ENCODE measurements around the gene SIGLEC10. TPM values are rescaled to one million over a fixed set of nuclear protein-coding genes. Genes with fewer than 3 reads are reported as not detected.
"Not testable (repeated sequence)": the region's sequence is repeated elsewhere in the genome, so short reads cannot be mapped to it uniquely, and the experiment has no call there.

SIGLEC10 gene
- total RNA-seq, 1 donor from 2014 or later, result not detected

GRCh38 chr19:51398096-51398704 lies 19.2 kb downstream of the SIGLEC10 start:
- Mint-ChIP-seq H3K27ac (no peak overlapping the region), H3K4me3 (ENCODE audit: low read depth) (no peak overlapping the region), H3K4me1 (ENCODE audit: low read depth) (peaks cover 6% of the 10 kb centered on the region), H3K36me3 (ENCODE audit: insufficient read depth) (peaks cover 8% of the 10 kb centered on the region), H3K27me3 (no peaks in the 10 kb centered on the region), H3K9me3 (ENCODE audit: low read depth) (peaks cover 13% of the 10 kb centered on the region)
- no peak for DNase-seq (ENCODE audit: low spot score, unreplicated experiment)
- TF ChIP-seq CTCF (IDR thresholded peaks at IDR 0.05; ENCODE audit: unreplicated experiment), result peak; percentile 59

GRCh38 chr19:51397453-51397852 lies 20.0 kb downstream of the SIGLEC10 start:
- not testable (repeated sequence) for H3K36me3 Mint-ChIP-seq (ENCODE audit: insufficient read depth); H3K27me3 Mint-ChIP-seq; H3K9me3 Mint-ChIP-seq (ENCODE audit: low read depth); H3K4me1 Mint-ChIP-seq (ENCODE audit: low read depth); H3K27ac Mint-ChIP-seq; DNase-seq (ENCODE audit: low spot score, unreplicated experiment); H3K4me3 Mint-ChIP-seq (ENCODE audit: low read depth)

GRCh38 chr19:51396175-51396574 lies 21.3 kb downstream of the SIGLEC10 start:
- TF ChIP-seq CTCF (IDR thresholded peaks at IDR 0.05; ENCODE audit: unreplicated experiment), result no peak
- peak overlapping the region; percentile 33 for H3K4me3 Mint-ChIP-seq (ENCODE audit: low read depth)

GRCh38 chr19:51394050-51394836 lies 23.2 kb downstream of the SIGLEC10 start:
- H3K27me3 Mint-ChIP-seq, result no peaks in the 10 kb centered on the region
- peak; percentile 83 for DNase-seq (ENCODE audit: low spot score, unreplicated experiment)

More at GRCh38 chr19:51396175-51396574, 21.3 kb downstream of the SIGLEC10 start:
- no peak for DNase-seq (ENCODE audit: low spot score, unreplicated experiment)
- H3K27me3 Mint-ChIP-seq, result no peaks in the 10 kb centered on the region
- peaks cover 8% of the 10 kb centered on the region for H3K4me1 Mint-ChIP-seq (ENCODE audit: low read depth)
- peaks cover 2% of the 10 kb centered on the region for H3K36me3 Mint-ChIP-seq (ENCODE audit: insufficient read depth)
- H3K9me3 Mint-ChIP-seq (ENCODE audit: low read depth), result no peaks in the 10 kb centered on the region
- H3K27ac Mint-ChIP-seq, result no peak overlapping the region

GRCh38 chr19:51392701-51393100 lies 24.7 kb downstream of the SIGLEC10 start:
- Mint-ChIP-seq H3K4me1 (ENCODE audit: low read depth) (peaks cover 14% of the 10 kb centered on the region), H3K4me3 (ENCODE audit: low read depth) (peak overlapping the region; percentile 37), H3K27me3 (no peaks in the 10 kb centered on the region), H3K27ac (peak overlapping the region; percentile 51), H3K36me3 (ENCODE audit: insufficient read depth) (no peaks in the 10 kb centered on the region), H3K9me3 (ENCODE audit: low read depth) (no peaks in the 10 kb centered on the region)
- no peak for DNase-seq (ENCODE audit: low spot score, unreplicated experiment)
- no peak for TF ChIP-seq CTCF (IDR thresholded peaks at IDR 0.05; ENCODE audit: unreplicated experiment)

More at GRCh38 chr19:51394050-51394836, 23.2 kb downstream of the SIGLEC10 start:
- Mint-ChIP-seq H3K4me3 (ENCODE audit: low read depth) (peak overlapping the region; percentile 79), H3K27ac (peak overlapping the region; percentile 94), H3K9me3 (ENCODE audit: low read depth) (no peaks in the 10 kb centered on the region), H3K4me1 (ENCODE audit: low read depth) (peaks cover 10% of the 10 kb centered on the region), H3K36me3 (ENCODE audit: insufficient read depth) (no peaks in the 10 kb centered on the region)
- no peak for TF ChIP-seq CTCF (IDR thresholded peaks at IDR 0.05; ENCODE audit: unreplicated experiment)

Data from progenitor cell of endocrine pancreas (in vitro differentiated cells).